ENCODE measurements around the gene STARD13. TPM values are rescaled to one million over a fixed set of nuclear protein-coding genes. Genes with fewer than 3 reads are reported as not detected.

Gene STARD13
- total RNA-seq, 1 donor, result 52.2 TPM

DNA sequence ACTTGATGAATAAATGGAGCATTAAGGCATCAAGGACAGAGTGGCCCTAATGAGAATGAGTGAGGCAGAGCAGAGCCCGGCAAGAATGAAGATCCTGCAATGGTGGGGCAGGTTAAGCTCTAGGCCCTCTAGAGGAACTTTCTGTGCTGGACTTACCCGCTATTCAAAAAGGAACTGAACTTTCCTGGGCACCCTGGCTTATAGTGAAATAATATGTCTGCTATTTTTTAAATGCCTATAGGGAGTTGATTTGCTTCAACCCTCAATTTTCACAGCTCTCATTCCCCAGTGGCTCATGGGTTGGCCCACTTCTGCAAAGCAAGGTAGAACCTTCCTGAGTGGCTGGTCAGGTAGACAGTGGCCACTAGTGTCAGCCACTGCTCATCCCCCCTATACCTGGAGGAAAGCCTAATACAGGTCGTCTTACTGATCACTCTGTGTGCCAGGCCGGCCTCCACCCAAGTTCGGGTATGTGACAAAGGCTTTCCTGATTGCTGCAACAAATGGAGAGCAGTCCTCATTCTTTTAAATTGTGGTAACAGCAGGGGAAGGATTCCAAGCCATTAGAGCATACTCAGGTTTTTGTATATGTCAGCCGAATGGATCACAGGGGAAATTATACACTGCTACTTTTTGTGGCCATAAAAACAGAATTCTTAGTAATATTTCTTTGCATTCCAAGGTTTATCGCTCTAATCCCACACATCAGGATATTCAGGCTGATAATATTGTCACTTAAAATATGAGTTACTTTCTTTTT lies 166.4 kb downstream of the STARD13 start:
- TF ChIP-seq CTCF (IDR thresholded peaks at IDR 0.05; ENCODE audit: insufficient read depth, low read depth, low read length), result no peak
- peak; percentile 23 for DNase-seq (ENCODE audit: low read depth)
- H3K4me3 ChIP-seq (ENCODE audit: low read depth, low read length), result no peak overlapping the region

GRCh38 chr13:33116321-33117010 lies 169.1 kb downstream of the STARD13 start:
- no peak for DNase-seq (ENCODE audit: low read depth)
- no peak for TF ChIP-seq CTCF (IDR thresholded peaks at IDR 0.05; ENCODE audit: insufficient read depth, low read depth, low read length)
- no peak overlapping the region for H3K4me3 ChIP-seq (ENCODE audit: low read depth, low read length)

GRCh38 chr13:33115274-33115673 lies 170.3 kb downstream of the STARD13 start:
- TF ChIP-seq CTCF (IDR thresholded peaks at IDR 0.05; ENCODE audit: insufficient read depth, low read depth, low read length), result no peak
- H3K4me3 ChIP-seq (ENCODE audit: low read depth, low read length), result no peak overlapping the region
- DNase-seq (ENCODE audit: low read depth), result no peak

- TF ChIP-seq CTCF (IDR thresholded peaks at IDR 0.05; ENCODE audit: insufficient read depth, low read depth, low read length), result no peak
- no peak overlapping the region for H3K4me3 ChIP-seq (ENCODE audit: low read depth, low read length)
- no peak for DNase-seq (ENCODE audit: low read depth)
Measured at GRCh38 chr13:33114146-33114545, 171.4 kb downstream of the STARD13 start.

DNA sequence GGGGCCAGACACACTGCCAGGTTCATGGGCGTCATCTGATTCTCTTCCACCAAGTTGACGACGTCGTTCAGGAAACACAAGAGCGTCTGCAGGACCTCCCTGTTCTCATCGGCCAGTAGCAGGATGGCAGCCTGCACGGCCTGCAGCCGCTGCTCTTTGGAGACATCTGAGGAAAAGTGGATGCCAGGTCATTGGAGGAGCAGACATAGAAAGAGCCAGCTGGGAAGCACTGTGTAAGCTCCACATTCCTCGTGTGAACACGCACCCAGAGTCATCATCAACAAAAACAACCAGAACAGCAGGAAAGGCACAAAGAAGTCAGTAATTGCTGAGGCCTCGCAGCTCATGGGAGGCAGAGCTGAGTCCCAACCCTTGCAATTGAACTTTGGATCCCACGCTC lies 172.8 kb downstream of the STARD13 start:
- DNase-seq (ENCODE audit: low read depth), result peak; percentile 72
- no peak overlapping the region for H3K4me3 ChIP-seq (ENCODE audit: low read depth, low read length)
- TF ChIP-seq CTCF (IDR thresholded peaks at IDR 0.05; ENCODE audit: insufficient read depth, low read depth, low read length), result no peak

DNA sequence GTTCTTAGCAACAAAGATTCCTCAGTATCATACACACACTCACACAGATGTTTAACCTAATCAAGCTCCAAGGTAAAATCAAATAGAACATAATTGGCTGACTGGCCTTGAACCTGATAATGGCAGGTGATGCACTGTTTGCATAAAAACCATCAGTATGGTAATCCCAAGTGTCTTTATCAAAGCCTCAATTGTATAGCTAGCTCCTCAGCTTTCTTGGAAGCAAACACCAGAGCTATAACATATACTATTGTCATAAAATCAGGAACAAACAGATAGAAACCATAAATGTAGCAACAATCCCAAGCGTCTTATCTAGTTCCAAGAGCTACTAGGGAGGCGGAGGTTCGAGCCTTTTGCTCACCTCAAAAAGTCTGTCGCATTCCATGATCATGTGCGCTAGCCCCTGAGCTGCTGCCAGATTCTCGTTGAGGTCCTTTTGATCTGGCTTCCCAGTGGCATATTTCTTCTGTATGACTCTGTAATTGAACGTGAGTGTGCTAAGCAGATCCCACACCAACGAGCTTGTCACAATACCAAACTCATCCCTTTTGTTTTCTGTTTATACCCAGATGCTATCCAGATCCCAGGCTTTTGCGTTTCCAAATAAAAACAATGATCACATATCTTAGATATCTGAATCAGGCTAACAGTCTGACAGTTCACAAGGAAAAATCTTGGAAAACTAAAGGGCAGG lies 174.0 kb downstream of the STARD13 start:
- DNase-seq (ENCODE audit: low read depth), result peak; percentile 90
- no peak overlapping the region for H3K4me3 ChIP-seq (ENCODE audit: low read depth, low read length)
- TF ChIP-seq CTCF (IDR thresholded peaks at IDR 0.05; ENCODE audit: insufficient read depth, low read depth, low read length), result no peak
